MV-4-11 (cell line): ENCODE results near the gene SFMBT2.

Source experiments
- DNase-seq: peaks from one replicate; lab custom pipeline; 2025; lab: John Stamatoyannopoulos, UW

The SFMBT2 gene

DNA sequence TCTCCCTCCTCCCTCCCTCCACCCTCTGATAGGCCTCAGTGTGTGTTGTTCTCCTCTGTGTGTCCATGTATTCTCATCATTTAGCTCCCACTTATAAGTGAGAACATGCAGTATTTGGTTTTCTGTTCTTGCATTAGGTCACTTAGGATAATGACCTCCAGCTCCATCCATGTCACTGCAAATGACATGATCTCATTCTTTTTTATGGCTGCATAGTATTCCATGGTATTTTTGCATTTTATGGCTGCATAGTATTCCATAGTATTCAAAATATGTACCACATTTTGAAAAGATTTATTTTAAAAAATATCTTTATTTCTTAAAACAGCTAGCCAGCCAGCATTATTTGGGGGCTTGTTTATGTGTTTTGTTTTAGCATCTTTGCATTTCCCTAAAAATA is 275.6 kb downstream of the SFMBT2 start:
- DNase-seq = no peak

GRCh38 chr10:7134448-7134847 is 276.4 kb downstream of the SFMBT2 start:
- DNase-seq = no peak

DNA sequence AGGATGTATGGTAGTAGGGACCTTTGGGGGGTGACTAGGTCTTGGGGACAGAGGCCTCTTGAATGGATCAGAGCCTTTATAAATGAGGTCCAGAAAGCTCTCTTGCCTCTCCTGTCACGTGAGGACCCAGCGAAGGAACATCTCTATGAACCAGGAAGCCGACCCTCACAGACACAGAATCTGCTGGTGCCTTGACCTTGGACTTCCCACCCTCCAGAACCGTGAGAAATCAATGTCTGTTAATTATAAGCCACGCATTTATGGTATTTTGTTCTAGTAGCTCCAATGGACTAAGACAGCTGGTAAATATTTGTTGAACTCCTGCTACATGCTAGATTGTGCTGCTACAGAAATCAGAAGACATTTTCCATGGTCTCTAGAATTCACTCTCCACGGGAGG is 276.9 kb downstream of the SFMBT2 start:
- DNase-seq = no peak

GRCh38 chr10:7133278-7133677 is 277.6 kb downstream of the SFMBT2 start:
- DNase-seq = no peak

DNA sequence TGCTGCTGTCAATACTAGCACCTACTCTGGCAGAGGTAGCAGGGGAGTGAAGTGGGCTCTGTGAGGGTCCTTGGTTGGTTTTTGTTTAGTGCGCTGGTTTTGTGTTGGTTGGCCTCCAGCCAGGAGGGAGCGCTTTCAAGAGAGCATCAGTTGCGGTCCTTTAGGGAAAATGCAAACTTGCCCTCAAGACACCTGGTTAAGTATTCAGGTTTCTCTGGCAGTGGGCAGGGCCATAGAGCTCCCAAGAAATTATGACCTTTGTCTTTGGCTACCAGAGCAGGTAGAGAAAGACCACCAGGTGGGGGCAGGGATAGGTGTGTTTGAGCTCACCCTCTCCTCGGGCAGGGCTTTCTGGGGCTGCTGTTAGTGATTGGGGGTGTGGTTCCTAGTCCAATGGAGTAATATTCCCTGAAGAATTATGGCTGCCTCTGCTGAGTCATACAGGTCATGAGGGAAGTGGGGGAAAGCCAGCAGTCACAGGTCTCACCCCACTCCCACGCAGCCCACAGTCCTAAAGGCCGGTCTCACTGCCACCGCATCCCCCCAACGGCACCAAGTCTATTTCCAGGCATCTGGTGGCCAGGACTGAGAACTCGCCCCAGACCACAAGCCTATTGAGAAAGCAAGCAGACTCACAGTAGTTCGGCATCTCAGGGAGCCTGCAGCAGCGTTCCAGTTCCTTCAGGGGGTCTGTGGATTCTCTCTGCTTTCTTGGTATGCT is 280.5 kb downstream of the SFMBT2 start:
- DNase-seq = peak; percentile 94

GRCh38 chr10:7123774-7124173 is 287.1 kb downstream of the SFMBT2 start:
- DNase-seq = no peak

GRCh38 chr10:7122561-7122960 is 288.3 kb downstream of the SFMBT2 start:
- no peak for DNase-seq

- peak; percentile 65 for DNase-seq
Measured at GRCh38 chr10:7121154-7121797, 289.6 kb downstream of the SFMBT2 start.

DNA sequence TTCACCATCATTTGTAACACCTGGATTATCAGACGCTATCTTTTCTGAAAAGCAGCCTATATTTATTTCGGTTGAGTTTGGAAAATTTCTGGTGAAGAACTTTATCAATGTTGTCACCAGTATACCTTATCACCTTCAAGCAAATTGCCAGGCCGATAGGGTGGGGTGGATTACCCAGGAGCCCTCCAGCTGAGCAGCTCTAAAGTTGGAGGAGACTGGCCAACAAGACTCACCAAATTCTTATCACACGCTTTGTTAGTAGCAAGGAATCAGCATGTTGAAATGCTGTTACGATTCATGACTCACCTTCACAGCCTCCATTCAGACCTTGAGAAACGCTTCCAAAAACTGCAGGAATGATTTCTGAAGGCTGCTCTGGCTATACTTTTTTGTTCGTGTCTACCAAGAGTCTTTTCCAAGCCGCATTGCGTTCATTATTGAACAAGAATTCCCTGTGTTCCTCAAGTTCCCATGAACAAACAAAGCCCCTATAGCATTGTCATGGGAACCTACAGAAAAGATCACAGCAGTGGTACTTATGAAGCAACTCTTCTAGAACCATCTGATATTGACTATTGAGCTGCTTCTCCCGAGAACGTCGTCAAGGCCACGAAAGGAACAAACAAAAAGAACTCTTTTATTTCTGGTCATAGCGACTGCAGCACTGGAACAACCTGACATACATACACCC is 291.4 kb downstream of the SFMBT2 start:
- no peak for DNase-seq

- peak; percentile 33 for DNase-seq
Measured at GRCh38 chr10:7117806-7118674, 292.8 kb downstream of the SFMBT2 start.

DNA sequence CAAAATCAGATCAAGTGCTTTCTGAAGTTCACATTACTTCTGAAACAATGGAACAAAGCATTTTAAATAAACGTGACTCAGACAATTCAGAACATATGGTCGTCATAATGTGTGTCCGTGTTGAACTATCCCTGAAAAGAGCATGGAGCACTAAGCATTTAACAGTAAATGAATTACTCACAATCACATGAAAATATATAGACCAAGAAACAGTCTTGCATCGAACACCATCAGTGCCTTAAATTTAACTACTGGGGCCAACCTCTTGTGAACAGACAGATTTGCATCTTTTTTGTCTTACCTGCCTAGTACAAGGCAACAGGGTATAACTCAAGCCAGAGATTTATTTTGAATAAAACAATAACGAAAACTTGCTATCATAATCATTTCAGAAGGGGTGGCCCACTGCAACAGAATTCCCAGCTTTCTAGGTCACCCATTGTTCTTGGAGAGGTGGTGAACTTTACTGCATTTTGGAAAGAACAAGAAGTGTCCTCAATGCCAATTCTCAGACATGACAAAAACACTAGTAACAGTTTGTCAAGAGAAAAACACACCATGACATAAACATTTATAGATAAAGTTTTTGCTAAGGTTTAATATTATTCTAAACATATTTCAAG is 293.5 kb downstream of the SFMBT2 start:
- no peak for DNase-seq

- DNase-seq = no peak
Measured at GRCh38 chr10:7111561-7111960, 299.3 kb downstream of the SFMBT2 start.

DNA sequence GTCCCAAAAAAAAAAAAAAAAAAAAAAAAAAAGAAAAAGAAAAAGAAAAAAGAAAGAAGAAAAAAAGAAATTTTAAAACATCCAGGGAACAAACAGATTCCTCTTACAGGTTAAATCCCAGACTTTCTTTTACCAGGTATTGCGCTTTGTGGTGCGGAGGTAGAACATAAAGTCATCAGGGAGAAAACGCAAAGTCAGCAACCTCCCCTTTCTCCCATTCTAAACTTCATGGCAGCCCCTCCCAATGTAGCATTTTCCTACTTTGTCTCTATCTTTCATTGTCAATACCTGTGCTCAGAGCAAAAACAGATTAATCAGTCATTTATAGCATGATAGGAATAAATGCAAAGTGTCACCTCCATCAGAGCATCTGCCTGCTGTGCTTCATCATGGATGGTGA is 299.7 kb downstream of the SFMBT2 start:
- no peak for DNase-seq
